Measurements from ENCODE around the gene ZNF507. TPM values are rescaled to one million over a fixed set of nuclear protein-coding genes. Genes with fewer than 3 reads are reported as not detected.

Gene ZNF507
- total and polyA plus RNA-seq, 2 experiments from 2014 or later: 4.7 to 11.8 TPM

DNA sequence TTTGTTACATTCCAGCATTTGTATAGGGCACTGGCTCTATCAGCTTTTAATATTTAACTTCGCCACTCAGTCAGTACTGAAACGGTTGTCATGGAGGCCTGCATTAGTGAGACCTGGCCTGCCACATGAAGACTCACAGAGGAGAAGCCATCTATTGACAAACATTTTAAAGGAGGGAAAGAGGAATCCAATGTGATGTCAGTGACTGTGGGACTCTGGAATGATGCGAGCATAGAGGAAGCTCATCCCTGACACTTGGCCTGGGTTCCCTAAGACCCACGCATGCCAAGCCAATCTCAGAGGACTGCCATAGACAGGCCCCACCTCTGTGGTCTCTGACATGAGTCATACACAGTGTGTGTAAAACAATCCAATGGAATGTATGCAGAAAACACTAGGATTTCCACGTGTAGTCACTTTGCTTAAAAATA is 52.3 kb downstream of the ZNF507 start:
- Histone ChIP-seq H2AFZ (no peak overlapping the region), H4K20me1 (ENCODE audit: insufficient read depth, poor library complexity, severe bottlenecking) (no peaks in the 10 kb centered on the region)
- TF ChIP-seq EZH2 (IDR thresholded peaks at IDR 0.05; ENCODE audit: borderline replicate concordance): no peak
- TF ChIP-seq, protein P1, sequence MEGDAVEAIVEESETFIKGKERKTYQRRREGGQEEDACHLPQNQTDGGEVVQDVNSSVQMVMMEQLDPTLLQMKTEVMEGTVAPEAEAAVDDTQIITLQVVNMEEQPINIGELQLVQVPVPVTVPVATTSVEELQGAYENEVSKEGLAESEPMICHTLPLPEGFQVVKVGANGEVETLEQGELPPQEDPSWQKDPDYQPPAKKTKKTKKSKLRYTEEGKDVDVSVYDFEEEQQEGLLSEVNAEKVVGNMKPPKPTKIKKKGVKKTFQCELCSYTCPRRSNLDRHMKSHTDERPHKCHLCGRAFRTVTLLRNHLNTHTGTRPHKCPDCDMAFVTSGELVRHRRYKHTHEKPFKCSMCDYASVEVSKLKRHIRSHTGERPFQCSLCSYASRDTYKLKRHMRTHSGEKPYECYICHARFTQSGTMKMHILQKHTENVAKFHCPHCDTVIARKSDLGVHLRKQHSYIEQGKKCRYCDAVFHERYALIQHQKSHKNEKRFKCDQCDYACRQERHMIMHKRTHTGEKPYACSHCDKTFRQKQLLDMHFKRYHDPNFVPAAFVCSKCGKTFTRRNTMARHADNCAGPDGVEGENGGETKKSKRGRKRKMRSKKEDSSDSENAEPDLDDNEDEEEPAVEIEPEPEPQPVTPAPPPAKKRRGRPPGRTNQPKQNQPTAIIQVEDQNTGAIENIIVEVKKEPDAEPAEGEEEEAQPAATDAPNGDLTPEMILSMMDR (IDR thresholded peaks at IDR 0.05; ENCODE audit: poor library complexity): no peak
- no peak for TF ChIP-seq EZH2phosphoT487 (IDR thresholded peaks at IDR 0.05; ENCODE audit: low read depth, severe bottlenecking, unreplicated experiment)

DNA sequence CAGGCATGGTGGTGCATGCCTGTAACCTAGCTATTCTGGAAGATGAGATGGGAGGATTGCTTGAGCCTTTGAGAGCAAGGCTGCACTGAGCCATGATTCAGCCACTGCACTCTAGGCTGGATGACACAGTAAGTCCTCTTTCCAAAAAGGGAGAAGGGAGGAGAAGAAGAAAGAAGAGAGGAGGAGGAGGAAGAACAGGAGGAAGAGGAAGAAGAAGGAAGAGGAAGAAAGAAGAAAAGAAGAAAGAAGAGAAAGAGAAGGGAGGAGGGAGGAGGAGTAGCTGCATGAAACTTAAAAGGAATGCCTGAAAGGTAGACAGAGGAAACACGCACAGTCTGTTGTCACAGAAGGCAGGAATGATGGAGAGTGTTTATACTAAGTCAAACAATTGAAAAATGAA is 56.6 kb downstream of the ZNF507 start:
- no peak overlapping the region for H3K27ac ChIP-seq
- WGBS (ENCODE audit: low lambda C conversion rate, missing lambda C conversion rate): 94% methylated on average over 1 of the region's 1 CpG

More for the DNA sequence above, 52.3 kb downstream of the ZNF507 start:
- peak; percentile 49 for DNase-seq (ENCODE audit: low spot score)
- Histone ChIP-seq H3K79me2 (no peaks in the 10 kb centered on the region), H3K4me2 (peak overlapping the region; percentile 14), H3K9me3 (ENCODE audit: low read depth) (no peaks in the 10 kb centered on the region), H3K9me2 (replicated peaks; ENCODE audit: insufficient read depth) (no peaks in the 10 kb centered on the region), H3K4me3 (no peak overlapping the region), H3K27me3 (no peaks in the 10 kb centered on the region), H3K36me3 (replicated peaks; ENCODE audit: insufficient read depth, low read depth) (no peaks in the 10 kb centered on the region), H3K4me1 (ENCODE audit: insufficient read depth) (peaks cover 5% of the 10 kb centered on the region), H3K27ac (peak overlapping the region; percentile 72)
- WGBS (ENCODE audit: low lambda C conversion rate, missing lambda C conversion rate): 36% methylated on average over 5 of the region's 5 CpGs

DNA sequence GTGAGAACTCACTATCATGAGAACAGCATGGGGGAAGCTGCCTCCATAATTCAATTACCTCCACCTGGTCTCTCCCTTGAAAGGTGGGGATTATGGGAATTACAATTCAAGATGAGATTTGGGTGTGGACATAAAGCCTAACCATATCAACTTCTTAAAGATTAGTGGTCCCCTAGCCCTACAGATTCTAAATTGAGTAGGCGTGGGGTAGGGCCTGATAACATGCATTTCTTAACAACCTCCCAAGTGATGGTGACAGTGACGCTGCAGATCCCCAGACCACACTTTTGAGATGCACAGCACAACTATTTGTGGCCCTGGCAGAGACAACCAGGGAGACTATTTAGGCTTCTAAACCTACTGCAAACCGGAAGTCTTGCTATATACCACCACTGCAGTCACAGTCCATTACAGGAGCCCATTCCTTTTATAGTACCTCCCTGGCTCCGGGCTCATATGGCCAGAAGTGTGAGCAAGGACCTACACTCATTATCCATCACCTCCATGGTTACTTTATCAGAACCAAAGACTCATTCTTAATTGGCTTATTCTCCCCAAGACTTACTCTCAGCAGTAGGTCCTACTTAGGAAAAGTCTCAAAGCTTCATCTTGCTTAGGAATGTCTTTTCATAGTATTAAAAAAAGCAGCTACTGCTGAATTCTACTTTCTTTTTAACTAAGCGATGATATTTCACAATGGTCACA is 58.0 kb downstream of the ZNF507 start:
- no peak overlapping the region for H2AFZ ChIP-seq
- H3K4me2 ChIP-seq: peak overlapping the region; percentile 87
- H4K20me1 ChIP-seq (ENCODE audit: insufficient read depth, poor library complexity, severe bottlenecking): no peaks in the 10 kb centered on the region
- H3K36me3 ChIP-seq (replicated peaks; ENCODE audit: insufficient read depth, low read depth): no peaks in the 10 kb centered on the region
- DNase-seq (ENCODE audit: low spot score): no peak
- H3K27me3 ChIP-seq: no peaks in the 10 kb centered on the region
- WGBS (ENCODE audit: low lambda C conversion rate, missing lambda C conversion rate): 85% methylated on average over 5 of the region's 5 CpGs
- no peak overlapping the region for H3K4me3 ChIP-seq
- no peaks in the 10 kb centered on the region for H3K9me2 ChIP-seq (replicated peaks; ENCODE audit: insufficient read depth)
- TF ChIP-seq EZH2phosphoT487 (IDR thresholded peaks at IDR 0.05; ENCODE audit: low read depth, severe bottlenecking, unreplicated experiment) (no peak), EZH2 (IDR thresholded peaks at IDR 0.05; ENCODE audit: borderline replicate concordance) (no peak)
- TF ChIP-seq, protein P1 (IDR thresholded peaks at IDR 0.05; ENCODE audit: poor library complexity): no peak
- H3K27ac ChIP-seq: no peak overlapping the region
- H3K4me1 ChIP-seq (ENCODE audit: insufficient read depth): peaks cover 9% of the 10 kb centered on the region
- no peaks in the 10 kb centered on the region for H3K9me3 ChIP-seq (ENCODE audit: low read depth)
- peaks cover 46% of the 10 kb centered on the region for H3K79me2 ChIP-seq

More for the DNA sequence above, 56.6 kb downstream of the ZNF507 start:
- no peak for DNase-seq (ENCODE audit: low spot score)
- Histone ChIP-seq H3K4me2 (no peak overlapping the region), H3K79me2 (peaks cover 31% of the 10 kb centered on the region), H3K27me3 (no peaks in the 10 kb centered on the region), H3K36me3 (replicated peaks; ENCODE audit: insufficient read depth, low read depth) (no peaks in the 10 kb centered on the region), H3K4me1 (ENCODE audit: insufficient read depth) (peaks cover 9% of the 10 kb centered on the region), H3K9me3 (ENCODE audit: low read depth) (no peaks in the 10 kb centered on the region), H3K9me2 (replicated peaks; ENCODE audit: insufficient read depth) (no peaks in the 10 kb centered on the region), H3K4me3 (no peak overlapping the region), H4K20me1 (ENCODE audit: insufficient read depth, poor library complexity, severe bottlenecking) (no peaks in the 10 kb centered on the region), H2AFZ (no peak overlapping the region)
- no peak for TF ChIP-seq EZH2 (IDR thresholded peaks at IDR 0.05; ENCODE audit: borderline replicate concordance)
- TF ChIP-seq EZH2phosphoT487 (IDR thresholded peaks at IDR 0.05; ENCODE audit: low read depth, severe bottlenecking, unreplicated experiment): no peak
- TF ChIP-seq, protein P1 (IDR thresholded peaks at IDR 0.05; ENCODE audit: poor library complexity): no peak
